Measurements from ENCODE around the gene GJC2.

GJC2 gene

GRCh38 chr1:228190778-228191177, 41.0 kb downstream of the GJC2 start:
- no peak for DNase-seq (ENCODE audit: low read depth in 2 of 2)

- DNase-seq (ENCODE audit: low read depth in 2 of 2) = no peak
These were observed 44.7 kb downstream of the GJC2 start for GRCh38 chr1:228194436-228194835.

GRCh38 chr1:228194921-228195812, 45.4 kb downstream of the GJC2 start:
- no peak for DNase-seq (ENCODE audit: low read depth in 2 of 2)

- DNase-seq (ENCODE audit: low read depth in 2 of 2) = no peak
These were observed 47.9 kb downstream of the GJC2 start for GRCh38 chr1:228197555-228198147.

GRCh38 chr1:228198977-228199590, 49.4 kb downstream of the GJC2 start:
- DNase-seq (ENCODE audit: low read depth in 2 of 2) = no peak

- no peak for DNase-seq (ENCODE audit: low read depth in 2 of 2)
These were observed 55.2 kb downstream of the GJC2 start for GRCh38 chr1:228204958-228205357.

- DNase-seq (ENCODE audit: low read depth in 2 of 2) = no peak
These were observed 56.1 kb downstream of the GJC2 start for GRCh38 chr1:228205526-228206436.

- DNase-seq (ENCODE audit: low read depth in 2 of 2) = no peak
These were observed 57.0 kb downstream of the GJC2 start for GRCh38 chr1:228206582-228207351.

- no peak for DNase-seq (ENCODE audit: low read depth in 2 of 2)
These were observed 57.7 kb downstream of the GJC2 start for GRCh38 chr1:228207381-228207810.

GRCh38 chr1:228207851-228208821, 58.4 kb downstream of the GJC2 start, which contains the start of gene OBSCN:
Gene OBSCN (plus strand): TSS chr1:228208044. CDS start chr1:228211784, 3,740 bp downstream.
- no peak for DNase-seq (ENCODE audit: low read depth in 2 of 2)

- no peak for DNase-seq (ENCODE audit: low read depth in 2 of 2)
These were observed 59.3 kb downstream of the GJC2 start for GRCh38 chr1:228208831-228209551.

Data from fibroblast of skin of left biceps (primary cell).